Stimulated activated CD4-positive, alpha-beta T cell treated with anti-CD3 and anti-CD28 coated beads, Interleukin-1b, Interleukin-23, amount 100 ng/mL, for 24 hours (primary cell): ENCODE data around the gene NPPA.
"Not testable (repeated sequence)": the region's sequence is repeated elsewhere in the genome, so short reads cannot be mapped to it uniquely, and the experiment has no call there.

Experiments used
- DNase-seq, 4 experiments: peaks; one replicate each; pipeline ENCODE4 v3.0.0-alpha.2; 2020; ENCODE audit warnings: low read depth in 4 of 4, low spot score in 1 of 4

The NPPA gene

DNA sequence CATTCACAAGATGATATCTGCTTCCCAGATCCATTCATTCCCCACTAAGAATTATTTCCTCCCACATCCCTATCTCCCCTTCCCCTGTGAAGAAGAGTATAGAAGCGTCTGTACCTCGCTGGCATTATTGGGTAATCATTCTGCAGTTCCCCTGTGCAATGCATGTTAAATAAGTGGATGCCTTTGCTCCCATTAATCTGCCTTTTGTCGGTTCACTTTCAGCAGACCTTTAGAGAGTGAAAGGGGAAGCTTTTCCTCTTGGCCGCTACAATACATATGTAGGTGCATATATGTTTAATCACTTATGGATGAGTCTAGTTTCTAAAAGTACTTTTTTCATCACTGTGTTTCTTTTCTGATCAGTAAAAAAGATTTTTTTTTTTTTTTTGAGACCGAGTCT lies 34.6 kb downstream of the NPPA start:
- no peak for DNase-seq

DNA sequence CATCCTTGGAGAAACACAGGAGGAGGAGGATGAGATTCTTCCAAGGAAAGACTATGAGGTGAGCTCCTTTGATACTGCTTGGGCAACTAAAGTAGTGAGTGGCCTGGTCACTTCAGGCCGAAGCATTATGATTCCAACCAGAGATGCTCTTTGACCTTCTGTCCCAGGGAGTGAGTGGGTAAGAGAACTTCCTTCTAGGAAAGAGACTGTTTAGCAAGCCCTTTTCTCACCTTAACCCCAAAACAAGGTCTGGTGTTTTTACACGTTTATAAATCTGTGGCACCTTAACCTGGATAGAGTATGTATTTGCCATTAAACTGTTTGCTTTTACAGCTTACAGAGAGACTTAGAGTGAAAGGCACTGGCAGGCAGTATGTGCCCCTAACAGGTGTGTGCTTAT lies 40.5 kb downstream of the NPPA start:
- no peak for DNase-seq

DNA sequence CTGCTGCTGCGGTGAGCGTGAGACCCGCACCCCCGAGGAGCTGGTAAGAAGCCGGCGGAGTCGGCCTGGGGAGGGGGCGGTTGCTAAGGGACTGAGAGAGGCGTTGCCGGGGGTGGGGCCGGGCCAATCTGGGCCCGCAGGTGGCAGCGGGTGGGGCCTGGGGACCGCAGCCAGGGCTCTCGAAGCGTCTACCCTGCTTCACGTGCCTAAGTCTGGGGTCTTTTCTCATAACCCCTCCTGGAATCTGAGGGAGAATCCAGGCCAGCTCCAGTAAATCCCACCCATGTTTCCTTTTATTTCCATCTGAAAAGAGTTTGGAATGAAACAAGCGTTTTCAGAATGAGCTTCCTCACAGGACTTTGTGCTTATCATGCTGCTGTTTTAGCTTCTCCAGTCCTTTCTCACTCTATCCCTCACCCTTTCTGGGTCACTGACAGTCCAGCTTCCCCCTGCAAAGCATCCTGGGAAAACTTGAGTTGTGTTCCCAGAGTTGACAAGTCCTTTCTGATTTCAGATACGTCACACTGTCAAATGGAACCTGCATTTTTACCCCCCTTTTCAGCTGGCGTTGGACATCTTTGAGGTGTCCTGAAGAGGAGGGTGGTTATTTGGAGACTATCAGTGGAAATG lies 41.2 kb downstream of the NPPA start:
- no peak for DNase-seq

DNA sequence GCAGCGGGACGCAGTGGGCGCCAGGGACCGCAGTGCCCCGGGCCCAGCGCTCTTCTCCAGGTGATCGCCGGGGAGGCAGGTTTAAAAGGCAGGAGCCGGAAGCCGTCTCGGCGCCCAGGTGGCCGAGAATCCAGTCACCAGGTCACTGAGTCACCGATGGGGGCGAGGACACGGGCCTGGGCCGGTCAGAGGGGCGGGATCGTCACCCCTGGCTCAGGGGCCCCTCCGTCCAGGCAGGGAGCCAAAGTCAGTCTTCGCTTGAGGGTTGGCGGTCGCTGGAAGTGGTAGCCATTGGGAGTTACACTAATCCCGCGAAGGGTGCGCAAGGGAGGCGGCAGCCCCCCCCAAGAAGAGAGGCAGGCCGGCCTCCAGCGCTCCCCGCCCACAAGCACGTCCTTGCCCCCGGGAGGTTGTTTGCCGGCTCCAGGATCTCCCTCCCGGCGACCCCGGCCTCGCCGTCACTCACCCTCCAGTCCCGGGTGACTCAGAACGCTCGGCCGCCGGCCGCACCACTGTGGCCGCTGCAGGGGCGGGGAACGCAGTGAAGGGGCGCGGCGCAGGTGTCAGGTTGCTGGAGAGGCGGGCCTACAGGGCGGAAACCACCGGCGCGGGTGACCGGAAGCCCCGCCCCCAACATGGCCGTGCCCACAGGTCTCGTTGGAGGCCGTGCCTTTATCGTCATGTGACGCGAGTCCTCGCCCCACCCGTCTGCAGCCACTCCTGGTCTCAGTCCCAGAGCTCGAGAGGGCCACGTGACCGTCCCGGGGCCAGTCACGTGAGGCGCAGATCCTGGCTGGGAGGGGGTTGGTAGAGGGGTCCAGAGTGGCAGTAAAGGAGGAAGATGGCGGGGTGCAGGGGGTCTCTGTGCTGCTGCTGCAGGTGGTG lies 41.9 kb downstream of the NPPA start, which contains the start of the genes CLCN6 and MTHFR:
Gene CLCN6 (plus strand): TSS at position 770 of the 885 bp plus-strand sequence. CDS start 72 bp downstream, at position 842.
Gene MTHFR (minus strand): TSS at position 543 of the 885 bp plus-strand sequence. CDS start 2,848 bp downstream, outside the sequence.
- peak; percentile 91 to 99 (median 95) for DNase-seq

DNA sequence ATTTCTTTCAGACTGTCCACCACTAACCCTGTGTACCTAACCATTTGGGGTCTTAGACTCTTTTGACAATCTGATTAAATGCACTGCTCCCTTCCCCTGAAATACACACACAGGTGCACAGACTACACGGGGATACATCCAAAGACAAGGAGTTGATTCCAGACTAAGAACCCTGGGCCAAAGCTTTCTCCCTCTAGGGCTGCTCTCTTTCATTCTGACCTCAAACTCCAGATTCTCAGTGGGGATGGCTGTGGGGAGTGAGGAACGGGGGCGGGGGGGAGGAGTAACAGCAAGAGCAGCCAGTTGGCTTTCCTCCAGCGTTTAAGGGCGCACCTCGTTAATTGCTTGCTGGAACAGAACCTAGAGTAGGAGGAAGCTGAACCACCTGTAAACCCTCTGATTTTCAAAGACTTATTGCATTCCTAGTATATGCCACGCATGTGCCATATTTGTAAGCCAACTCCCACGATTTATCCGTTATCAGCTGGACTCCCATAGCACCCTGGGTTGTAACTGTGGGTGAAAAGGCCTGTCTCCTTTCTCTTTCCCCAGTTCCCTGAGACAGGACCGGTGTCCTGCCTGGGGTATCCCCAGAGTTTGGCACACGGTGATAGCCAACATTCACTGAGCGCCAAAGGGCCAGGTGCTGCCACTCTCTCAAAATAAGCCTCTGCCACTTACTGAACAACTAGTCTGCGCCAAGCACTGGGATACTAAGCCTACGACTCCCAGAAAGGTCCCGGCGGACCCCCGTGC lies 42.7 kb downstream of the NPPA start:
- peak in 1 of 4 experiments; percentile 12 for DNase-seq

DNA sequence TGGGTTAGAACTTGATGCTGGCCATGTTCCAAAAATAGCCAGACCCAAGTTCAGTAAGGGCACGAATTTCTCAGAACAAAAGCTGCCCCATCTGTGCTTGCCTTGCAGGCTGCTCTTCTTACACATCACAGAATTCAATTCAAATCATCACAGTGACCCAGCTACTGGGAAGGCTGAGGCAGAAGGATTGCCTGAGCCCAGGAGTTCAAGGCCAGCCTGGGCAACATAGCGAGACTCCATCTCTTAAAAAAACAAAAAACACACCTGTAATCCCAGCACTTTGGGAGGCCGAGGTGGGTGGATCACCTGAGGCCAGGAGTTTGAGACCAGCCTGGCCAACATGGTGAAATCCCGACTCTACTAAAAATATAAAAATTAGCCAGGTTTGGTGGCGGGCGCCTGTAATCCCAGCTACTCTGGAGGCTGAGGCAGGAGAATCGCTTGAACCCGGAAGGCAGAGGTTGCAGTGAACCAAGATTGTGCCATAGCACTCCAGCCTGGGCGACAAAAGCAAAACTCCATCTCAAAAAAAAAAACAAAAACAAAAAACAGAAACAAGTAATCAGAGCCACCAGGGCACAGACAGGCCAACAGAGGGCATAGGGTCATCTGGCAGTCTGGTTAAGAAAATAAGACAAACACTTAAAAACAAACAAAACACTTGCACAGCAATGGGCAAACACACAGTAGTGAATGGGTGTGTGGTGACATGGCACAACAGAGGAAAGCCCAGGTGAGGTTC lies 43.5 kb downstream of the NPPA start:
- not testable (repeated sequence) for DNase-seq

DNA sequence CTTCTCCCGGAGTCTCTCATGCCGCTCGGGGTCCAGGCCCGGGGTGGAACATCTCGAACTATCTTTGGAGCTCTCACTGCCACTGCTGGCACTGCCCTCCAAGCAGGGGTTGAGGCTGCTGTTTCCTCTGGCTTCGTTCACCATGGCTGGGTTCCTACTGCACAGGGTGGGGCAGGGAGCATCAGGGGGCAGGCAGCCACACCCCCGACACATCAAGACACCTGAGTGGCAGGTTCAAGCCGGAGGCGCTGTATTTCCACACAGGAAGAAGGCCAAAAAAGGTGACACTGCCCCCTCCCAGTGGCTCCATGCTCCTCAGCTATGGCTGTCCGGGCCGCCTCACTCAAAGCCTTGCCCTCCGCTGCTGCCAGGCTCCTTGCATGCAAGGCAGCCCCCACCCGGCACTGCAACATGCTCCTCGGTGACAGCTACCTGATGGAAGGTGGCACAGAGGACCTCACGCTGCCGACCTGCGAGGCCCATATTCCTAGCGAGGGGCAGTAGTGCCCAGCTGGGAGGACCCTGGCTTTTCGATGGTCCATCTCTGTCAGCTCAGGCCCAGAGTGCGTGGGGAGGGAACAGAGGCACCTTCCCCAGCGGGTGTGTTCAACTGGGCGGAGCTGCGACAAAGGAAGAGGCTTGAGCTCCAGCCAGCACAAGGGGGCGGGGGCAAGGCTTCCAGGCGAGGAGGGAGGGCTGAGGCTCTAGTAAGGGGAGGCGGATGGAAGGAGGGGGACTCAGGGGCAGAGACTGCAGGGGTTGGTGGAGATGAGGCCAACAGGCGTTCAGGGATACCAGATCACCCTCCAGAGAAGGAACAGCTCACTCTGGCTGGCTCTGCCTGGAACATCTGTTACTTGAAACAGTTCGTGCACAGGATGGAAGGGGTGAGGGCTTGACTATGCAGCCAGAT lies 44.4 kb downstream of the NPPA start:
- peak in 3 of 4 experiments; percentile 34 to 69 (median 52) for DNase-seq

DNA sequence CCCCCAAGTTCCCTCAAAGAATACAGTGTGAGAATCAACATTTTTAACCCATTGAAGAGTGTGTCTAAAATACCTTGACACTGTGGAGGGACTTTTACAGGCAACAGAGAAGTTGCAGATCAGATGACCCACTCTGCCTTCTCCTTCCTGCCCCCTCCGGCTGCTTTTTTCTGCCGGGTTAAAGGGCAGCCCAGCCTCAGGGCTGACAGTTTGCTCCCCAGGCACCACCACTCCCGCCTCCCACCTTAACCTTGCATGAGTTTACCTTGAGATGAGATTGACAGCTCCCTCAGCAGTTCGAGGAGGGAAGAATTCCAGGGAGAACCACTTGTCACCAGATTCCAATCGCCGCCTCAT lies 45.0 kb downstream of the NPPA start:
- no peak for DNase-seq

DNA sequence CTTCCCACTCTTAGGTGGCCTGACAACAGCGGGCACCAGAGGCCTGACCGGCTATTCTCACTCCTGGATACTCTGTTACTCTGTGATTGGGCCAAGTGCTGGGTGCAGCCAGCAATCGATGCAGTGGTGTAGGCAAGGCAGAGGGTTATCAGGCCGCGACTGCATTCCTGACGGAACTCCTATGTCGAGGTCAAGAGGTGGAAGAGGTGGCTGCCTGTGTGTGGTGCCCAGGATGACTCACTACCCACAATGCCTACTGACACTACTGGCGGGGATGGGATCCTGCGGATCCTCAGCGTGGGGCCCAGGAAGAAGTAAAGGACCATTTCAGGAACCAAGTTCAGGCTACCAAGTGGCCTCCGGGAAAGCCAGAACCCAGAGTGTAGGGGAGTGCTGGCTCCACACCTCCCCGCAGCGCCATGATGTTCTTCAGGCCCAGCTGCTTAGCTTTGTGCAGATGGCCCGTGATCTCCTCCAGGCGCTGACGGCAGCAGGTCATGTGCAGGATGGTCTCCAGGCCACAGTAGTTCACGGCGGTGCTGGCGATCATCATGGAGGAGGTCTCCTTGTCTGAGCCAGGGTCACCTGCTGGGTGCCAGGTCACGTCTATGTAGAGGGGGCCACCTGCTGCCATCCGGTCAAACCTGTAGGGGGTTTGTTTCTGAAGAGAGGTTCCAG lies 46.7 kb downstream of the NPPA start:
- DNase-seq = no peak

DNA sequence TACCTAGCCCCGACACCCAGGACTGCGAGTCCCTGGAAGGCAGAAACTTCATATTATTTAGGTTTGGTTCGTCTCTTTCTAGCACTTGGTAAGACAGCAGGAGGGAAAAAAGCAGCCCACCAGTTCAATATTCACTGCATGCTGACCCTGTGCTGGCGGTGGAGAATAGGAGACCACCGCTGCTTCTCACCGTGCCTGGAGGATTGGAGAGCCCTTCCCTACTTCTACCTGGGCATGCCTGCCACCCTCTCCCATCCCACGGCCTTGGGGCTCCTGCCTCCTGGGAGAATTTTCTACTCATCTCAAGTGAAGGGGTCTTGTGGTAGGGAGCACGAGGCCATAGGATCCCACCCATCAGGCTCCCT lies 47.2 kb downstream of the NPPA start:
- no peak for DNase-seq

DNA sequence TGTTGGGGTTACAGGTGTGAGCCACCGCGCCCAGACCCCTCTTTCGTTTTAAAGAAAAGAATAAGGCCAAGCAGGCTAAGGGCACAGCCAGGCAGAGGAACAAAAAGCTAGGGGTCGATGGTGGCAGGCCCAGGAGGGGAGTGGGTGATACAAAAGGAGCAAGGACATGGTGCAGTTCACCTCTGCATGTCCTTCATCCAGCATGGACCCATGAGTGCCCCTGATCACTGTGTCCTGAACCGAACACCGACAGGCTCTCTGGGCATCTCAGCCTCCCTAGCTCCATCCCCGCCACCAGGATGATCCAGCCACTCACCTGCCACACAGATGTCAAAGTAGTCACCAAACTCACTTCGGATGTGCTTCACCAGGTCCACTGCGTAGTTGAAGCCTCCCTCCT lies 47.7 kb downstream of the NPPA start:
- DNase-seq = no peak

DNA sequence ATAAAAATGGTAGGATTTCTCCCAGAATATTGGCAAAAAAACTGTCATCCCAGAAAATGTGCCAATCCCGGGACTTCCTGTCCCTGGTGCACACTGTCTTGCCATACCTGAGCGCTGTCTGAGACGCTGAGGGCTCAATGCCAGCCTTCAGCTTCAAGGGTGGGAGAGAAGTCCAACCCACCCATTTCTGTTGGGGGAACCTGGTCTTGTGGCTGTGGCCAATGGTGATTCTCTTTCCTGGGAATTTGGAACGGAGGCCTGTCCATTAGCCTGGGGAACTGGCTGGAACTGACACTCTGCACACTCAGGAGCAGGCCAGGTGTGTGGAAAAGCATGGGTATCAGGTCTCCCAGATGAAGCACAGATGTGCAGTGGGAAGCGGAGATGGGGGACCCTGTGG lies 48.5 kb downstream of the NPPA start:
- no peak for DNase-seq

DNA sequence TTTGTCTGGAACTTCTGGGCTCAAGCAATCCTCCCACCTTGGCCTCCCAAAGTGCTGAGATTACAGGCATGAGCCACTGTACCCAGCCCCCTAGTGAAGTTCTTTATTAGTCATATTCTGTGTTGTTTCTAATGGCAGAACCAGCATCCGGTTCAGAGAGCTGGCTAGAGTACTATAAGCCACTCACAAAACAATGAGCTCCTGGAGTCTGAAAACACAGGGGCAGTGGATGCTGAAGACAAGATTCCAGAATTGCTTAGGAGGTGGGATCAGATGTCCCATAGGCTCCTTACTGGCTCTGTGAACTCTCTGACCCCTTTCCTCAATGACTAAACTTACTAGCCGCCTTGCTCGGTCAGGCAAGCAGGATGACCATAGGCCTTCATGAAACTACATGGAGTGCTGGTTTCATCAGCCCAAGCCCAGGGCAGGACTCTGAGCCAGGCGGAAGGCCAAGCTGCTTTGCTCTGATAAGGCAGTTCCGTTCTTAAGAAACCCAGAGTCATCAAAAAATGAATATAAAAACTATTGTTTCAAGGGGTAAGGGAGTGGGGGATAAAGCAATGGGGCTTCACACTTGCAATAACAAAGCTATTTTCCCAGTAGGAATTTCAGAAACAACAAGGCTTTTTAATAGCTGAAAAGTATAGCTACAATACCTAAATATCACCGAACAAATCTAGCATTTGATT lies 49.9 kb downstream of the NPPA start:
- no peak for DNase-seq

DNA sequence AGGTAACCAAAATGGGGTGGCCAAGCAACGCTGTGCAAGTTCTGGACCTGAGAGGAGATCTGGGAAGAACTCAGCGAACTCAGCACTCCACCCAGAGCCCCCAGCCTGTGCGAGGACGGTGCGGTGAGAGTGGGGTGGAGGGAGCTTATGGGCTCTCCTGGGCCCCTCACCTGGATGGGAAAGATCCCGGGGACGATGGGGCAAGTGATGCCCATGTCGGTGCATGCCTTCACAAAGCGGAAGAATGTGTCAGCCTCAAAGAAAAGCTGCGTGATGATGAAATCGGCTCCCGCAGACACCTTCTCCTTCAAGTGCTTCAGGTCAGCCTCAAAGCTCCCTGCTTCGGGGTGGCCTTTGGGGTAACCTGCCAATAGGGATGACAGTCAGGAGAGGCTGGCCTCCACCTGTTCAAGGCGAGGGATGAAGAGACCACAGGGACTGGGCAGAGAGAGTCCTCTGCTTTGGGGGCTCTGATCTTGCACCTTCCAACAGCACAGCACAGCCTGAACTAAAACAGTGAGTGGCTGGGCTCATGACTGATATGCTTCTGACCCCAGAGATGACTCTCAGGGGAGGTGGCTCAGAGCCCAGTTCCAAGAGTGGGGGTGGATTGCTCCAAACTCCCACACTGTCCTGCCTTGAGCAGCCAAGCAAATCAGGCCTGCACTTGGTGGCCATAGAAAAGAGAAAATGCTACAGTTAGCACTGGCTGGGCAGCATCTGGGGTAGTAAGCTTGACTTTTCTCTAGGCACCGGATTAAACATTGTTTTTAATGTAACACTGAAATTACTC lies 51.4 kb downstream of the NPPA start:
- DNase-seq = no peak
